Measurements from ENCODE around the gene TAAR5.
"Not testable (repeated sequence)": the region's sequence is repeated elsewhere in the genome, so short reads cannot be mapped to it uniquely, and the experiment has no call there.

Gene TAAR5

GRCh38 chr6:132607544-132608233 lies 18.1 kb upstream of the TAAR5 start:
- Mint-ChIP-seq H3K4me3 (no peak overlapping the region), H3K27me3 (ENCODE audit: low read depth, poor library complexity) (peaks cover 5% of the 10 kb centered on the region), H3K4me1 (no peaks in the 10 kb centered on the region), H3K27ac (no peak overlapping the region), H3K36me3 (ENCODE audit: low read depth) (no peaks in the 10 kb centered on the region), H3K9me3 (no peaks in the 10 kb centered on the region)
- no peak for DNase-seq
- no peak for TF ChIP-seq CTCF (IDR thresholded peaks at IDR 0.05)

GRCh38 chr6:132604635-132605152 lies 15.2 kb upstream of the TAAR5 start:
- Mint-ChIP-seq H3K9me3 (no peaks in the 10 kb centered on the region), H3K27me3 (ENCODE audit: low read depth, poor library complexity) (peaks cover 22% of the 10 kb centered on the region), H3K4me3 (no peak overlapping the region), H3K27ac (no peak overlapping the region), H3K4me1 (no peaks in the 10 kb centered on the region), H3K36me3 (ENCODE audit: low read depth) (no peaks in the 10 kb centered on the region)
- no peak for DNase-seq
- no peak for TF ChIP-seq CTCF (IDR thresholded peaks at IDR 0.05)

- not testable (repeated sequence) for H3K4me3 Mint-ChIP-seq, DNase-seq
Measured at GRCh38 chr6:132600900-132601299, 11.4 kb upstream of the TAAR5 start.

GRCh38 chr6:132598473-132598872 lies 8.9 kb upstream of the TAAR5 start:
- H3K27me3 Mint-ChIP-seq (ENCODE audit: low read depth, poor library complexity) = peaks cover 20% of the 10 kb centered on the region
- no peaks in the 10 kb centered on the region for H3K9me3 Mint-ChIP-seq
- H3K4me1 Mint-ChIP-seq = no peaks in the 10 kb centered on the region
- H3K27ac Mint-ChIP-seq = peak overlapping the region; percentile 13
- peak; percentile 3 for DNase-seq
- H3K36me3 Mint-ChIP-seq (ENCODE audit: low read depth) = no peaks in the 10 kb centered on the region
- no peak overlapping the region for H3K4me3 Mint-ChIP-seq
- TF ChIP-seq CTCF (IDR thresholded peaks at IDR 0.05) = peak; percentile 34

More at GRCh38 chr6:132600900-132601299, 11.4 kb upstream of the TAAR5 start:
- not testable (repeated sequence) for H3K4me1 Mint-ChIP-seq; H3K9me3 Mint-ChIP-seq; H3K36me3 Mint-ChIP-seq (ENCODE audit: low read depth); H3K27ac Mint-ChIP-seq
- H3K27me3 Mint-ChIP-seq (ENCODE audit: low read depth, poor library complexity) = peaks cover 22% of the 10 kb centered on the region

GRCh38 chr6:132596201-132596600 lies 6.7 kb upstream of the TAAR5 start:
- no peak for TF ChIP-seq CTCF (IDR thresholded peaks at IDR 0.05)
- no peak overlapping the region for H3K4me3 Mint-ChIP-seq
- no peaks in the 10 kb centered on the region for H3K36me3 Mint-ChIP-seq (ENCODE audit: low read depth)
- H3K27me3 Mint-ChIP-seq (ENCODE audit: low read depth, poor library complexity) = peaks cover 14% of the 10 kb centered on the region
- DNase-seq = no peak
- no peaks in the 10 kb centered on the region for H3K4me1 Mint-ChIP-seq
- H3K27ac Mint-ChIP-seq = no peak overlapping the region
- H3K9me3 Mint-ChIP-seq = no peaks in the 10 kb centered on the region

- H3K4me3 Mint-ChIP-seq = no peak overlapping the region
- H3K27me3 Mint-ChIP-seq (ENCODE audit: low read depth, poor library complexity) = peaks cover 10% of the 10 kb centered on the region
- H3K36me3 Mint-ChIP-seq (ENCODE audit: low read depth) = no peaks in the 10 kb centered on the region
- TF ChIP-seq CTCF (IDR thresholded peaks at IDR 0.05) = no peak
- H3K27ac Mint-ChIP-seq = no peak overlapping the region
- no peaks in the 10 kb centered on the region for H3K9me3 Mint-ChIP-seq
- no peak for DNase-seq
- H3K4me1 Mint-ChIP-seq = no peaks in the 10 kb centered on the region
Measured at GRCh38 chr6:132592855-132593254, 3.3 kb upstream of the TAAR5 start.

Measured in nephron progenitor cell (in vitro differentiated cells).